Raji (cell line): ENCODE data around the gene CEACAM21.

ENCODE experiments used
- POLR2A ChIP-seq: IDR thresholded peaks from 2 replicates; pipeline ENCODE4 v1.6.1; 2011; ENCODE audit warnings: low read depth, low read length, control low read depth; ENCODE audit not compliant: insufficient read depth

The CEACAM21 gene

GRCh38 chr19:41617941-41618730, 42.2 kb downstream of the CEACAM21 start:
- TF ChIP-seq POLR2A, result no peak

- TF ChIP-seq POLR2A, result no peak
These were observed 43.1 kb downstream of the CEACAM21 start for GRCh38 chr19:41619018-41619556.

- TF ChIP-seq POLR2A, result no peak
These were observed 44.2 kb downstream of the CEACAM21 start for GRCh38 chr19:41620171-41620570.

GRCh38 chr19:41621226-41621625, 45.3 kb downstream of the CEACAM21 start:
- TF ChIP-seq POLR2A, result no peak

GRCh38 chr19:41621654-41622053, 45.7 kb downstream of the CEACAM21 start:
- no peak for TF ChIP-seq POLR2A

GRCh38 chr19:41623360-41623759, 47.4 kb downstream of the CEACAM21 start:
- no peak for TF ChIP-seq POLR2A

GRCh38 chr19:41624515-41624914, 48.5 kb downstream of the CEACAM21 start:
- no peak for TF ChIP-seq POLR2A

- TF ChIP-seq POLR2A, result no peak
These were observed 49.0 kb downstream of the CEACAM21 start for GRCh38 chr19:41624937-41625336.

GRCh38 chr19:41626278-41626677, 50.3 kb downstream of the CEACAM21 start:
- no peak for TF ChIP-seq POLR2A

GRCh38 chr19:41626877-41627276, 50.9 kb downstream of the CEACAM21 start, which contains the start of gene CEACAM4:
TSS of gene CEACAM4 (minus strand) at chr19:41627074. CDS start at chr19:41626963, 111 bp downstream.
- no peak for TF ChIP-seq POLR2A

- TF ChIP-seq POLR2A, result no peak
These were observed 52.2 kb downstream of the CEACAM21 start for GRCh38 chr19:41627966-41628675.
